Stimulated activated CD8-positive, alpha-beta memory T cell treated with anti-CD3 and anti-CD28 coated beads, Interleukin-4, amount 100 ng/mL, for 4 hours (primary cell): Measurements from ENCODE around the gene ACP7.
"Not testable (repeated sequence)": the region's sequence is repeated elsewhere in the genome, so short reads cannot be mapped to it uniquely, and the experiment has no call there.

Experiments used
- DNase-seq, 2 donors: peaks; one replicate each; pipeline ENCODE4 v3.0.0-alpha.2; 2020; ENCODE audit warnings: low read depth in 2 of 2, low spot score in 1 of 2

The ACP7 gene

GRCh38 chr19:39083983-39084731 is at the start of gene ACP7:
TSS of gene ACP7 (plus strand) at chr19:39084368. CDS start at chr19:39085270, 902 bp downstream.
- DNase-seq = no peak

- DNase-seq = no peak
Measured at GRCh38 chr19:39036581-39036980, 47.6 kb upstream of the ACP7 start.

DNA sequence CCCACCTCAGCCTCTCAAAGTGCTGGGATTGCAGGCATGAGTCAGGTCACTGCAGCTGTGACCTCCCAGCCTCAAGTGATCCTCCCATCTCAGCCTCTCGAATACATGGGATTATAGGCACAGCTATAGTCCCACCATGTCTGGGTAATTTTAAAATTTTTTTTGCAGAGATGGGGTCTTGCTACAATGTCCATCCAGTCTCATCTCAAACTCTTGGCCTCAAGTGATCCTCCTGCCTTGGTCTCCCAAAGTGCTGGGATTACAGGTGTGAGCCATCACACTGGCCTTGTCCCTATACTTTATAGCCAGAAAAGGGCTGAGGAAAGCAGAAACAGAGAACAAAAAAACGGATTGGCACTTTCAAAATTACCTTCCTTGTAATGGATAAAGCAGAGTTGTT is 47.0 kb upstream of the ACP7 start:
- DNase-seq = no peak

GRCh38 chr19:39038098-39038497 is 46.1 kb upstream of the ACP7 start:
- no peak for DNase-seq

- DNase-seq = no peak
Measured at GRCh38 chr19:39045506-39045905, 38.7 kb upstream of the ACP7 start.

- DNase-seq = no peak
Measured at GRCh38 chr19:39046037-39046821, 37.9 kb upstream of the ACP7 start.

- DNase-seq = no peak
Measured at GRCh38 chr19:39047073-39047472, 37.1 kb upstream of the ACP7 start.

DNA sequence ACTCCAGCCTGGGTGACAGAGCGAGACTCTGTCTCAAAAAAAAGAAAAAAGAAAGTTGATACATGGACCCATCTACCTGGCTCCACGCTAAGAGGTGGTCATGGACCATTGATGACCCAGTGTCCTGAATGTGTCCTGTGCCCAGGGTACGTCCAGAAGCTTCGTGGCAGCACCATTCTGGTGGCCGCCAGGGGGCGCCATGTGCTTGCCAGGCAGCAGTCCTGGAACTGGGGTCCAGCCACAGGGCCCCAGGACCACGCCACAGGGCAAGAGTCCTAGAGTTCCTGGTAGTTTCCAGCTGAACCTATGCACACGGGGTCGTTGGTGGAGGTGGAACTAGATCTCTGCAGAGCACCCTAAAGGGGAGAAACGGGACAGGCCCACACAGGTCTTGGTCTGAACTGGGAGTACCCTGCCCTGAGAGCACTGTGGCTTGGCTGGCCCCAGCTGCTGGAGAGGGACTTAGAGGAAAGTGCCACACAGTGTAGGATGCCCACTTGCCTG is 31.9 kb upstream of the ACP7 start:
- DNase-seq = peak; percentile 36 to 42

- DNase-seq = no peak
Measured at GRCh38 chr19:39052846-39053245, 31.3 kb upstream of the ACP7 start.

DNA sequence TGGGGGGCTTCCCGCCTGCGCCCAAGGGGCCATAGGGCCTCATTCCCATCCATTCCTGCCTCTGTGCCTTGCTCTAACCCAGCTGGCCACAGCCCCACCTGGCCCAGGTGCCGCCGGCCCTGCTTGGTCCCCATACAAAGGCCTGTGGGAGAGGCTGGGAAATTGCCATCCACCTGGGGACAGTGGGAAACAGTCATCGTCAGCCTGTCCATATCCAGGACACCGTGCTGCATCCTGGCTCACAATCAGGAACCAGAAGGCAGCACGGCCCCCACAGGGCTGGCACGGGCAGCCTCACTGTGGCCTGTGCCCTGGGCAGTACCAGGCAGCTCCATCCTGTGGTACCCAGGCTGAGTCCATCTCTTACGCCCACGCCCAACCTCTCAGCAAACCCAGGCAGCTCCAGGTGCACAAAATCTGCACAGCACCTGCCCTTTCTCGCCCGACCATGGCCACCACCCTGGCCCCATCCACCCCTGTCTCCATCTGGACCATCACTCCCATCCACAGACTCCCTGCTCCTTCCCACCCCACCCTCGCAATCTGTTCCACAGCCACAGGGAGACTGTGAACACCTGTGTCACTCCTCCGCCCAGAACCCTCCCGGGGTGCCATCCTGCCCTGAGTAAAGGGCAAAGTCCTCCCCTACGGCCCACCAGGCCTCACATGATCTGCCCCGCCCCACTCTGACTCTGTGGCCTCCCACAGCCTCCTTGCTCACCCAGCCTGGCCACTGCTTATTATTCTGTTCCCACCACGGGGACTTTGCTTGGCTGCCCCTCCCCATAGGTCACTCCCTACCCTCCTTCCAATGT is 30.7 kb upstream of the ACP7 start:
- DNase-seq = no peak

GRCh38 chr19:39054091-39054470 is 30.1 kb upstream of the ACP7 start:
- no peak for DNase-seq

DNA sequence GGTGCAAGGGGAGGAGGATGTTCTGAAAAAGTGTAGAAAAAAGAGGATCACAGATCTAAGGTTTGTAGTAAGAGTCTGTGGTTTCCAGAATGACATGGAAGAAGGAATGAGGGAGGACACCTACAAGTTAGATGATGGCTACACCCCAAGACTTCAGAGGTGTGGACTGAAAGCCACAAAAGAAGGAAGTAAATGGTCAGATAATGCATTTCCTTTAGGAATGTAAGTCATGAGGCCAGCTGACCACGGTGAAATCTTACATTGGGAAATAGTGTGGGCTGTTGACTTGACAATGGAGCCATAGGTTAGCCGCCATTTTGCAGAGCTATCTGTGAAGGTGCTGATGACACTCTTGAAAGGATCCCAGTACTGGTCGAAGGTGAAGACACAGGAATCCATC is 26.6 kb upstream of the ACP7 start:
- no peak for DNase-seq

DNA sequence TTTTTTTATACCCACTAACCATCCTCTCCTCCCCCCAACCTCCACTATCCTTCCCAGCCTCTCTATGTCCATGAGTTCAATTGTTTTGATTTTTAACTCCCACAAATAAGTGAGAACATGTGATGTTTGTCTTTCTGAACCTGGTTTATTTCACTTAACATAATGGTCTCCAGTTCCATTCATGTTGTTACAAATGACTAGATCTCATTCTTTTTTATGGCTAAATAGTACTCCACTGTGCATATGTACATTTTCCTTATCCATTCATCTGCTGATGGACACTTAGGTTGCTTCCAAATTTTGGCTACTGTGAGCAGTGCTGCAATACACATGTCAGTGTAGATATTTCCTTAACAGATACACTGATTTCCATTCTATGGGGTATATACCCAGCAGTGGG is 24.9 kb upstream of the ACP7 start:
- DNase-seq = no peak

GRCh38 chr19:39060171-39060570 is 24.0 kb upstream of the ACP7 start:
- DNase-seq = no peak

GRCh38 chr19:39064405-39064804 is 19.8 kb upstream of the ACP7 start:
- no peak for DNase-seq

- DNase-seq = no peak
Measured at GRCh38 chr19:39065928-39066327, 18.2 kb upstream of the ACP7 start.

DNA sequence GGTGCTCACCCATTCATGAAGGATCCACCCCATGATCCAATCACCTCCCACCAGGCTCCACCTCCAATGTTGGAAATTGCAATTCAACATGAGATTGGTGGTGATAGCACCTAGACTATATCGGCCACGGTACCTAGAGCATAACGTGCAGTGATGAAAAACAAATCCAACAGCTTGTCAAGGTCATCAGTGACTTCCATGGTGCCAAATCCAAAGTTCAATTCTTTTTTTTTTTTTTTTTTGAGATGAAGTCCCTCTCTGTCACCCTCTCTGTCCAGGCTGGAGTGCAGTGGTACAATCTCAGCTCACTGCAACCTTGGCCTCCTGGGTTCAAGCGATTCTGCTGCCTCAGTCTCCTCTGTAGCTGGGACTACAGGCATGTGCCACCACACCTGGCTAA is 17.1 kb upstream of the ACP7 start:
- no peak for DNase-seq

- not testable (repeated sequence) for DNase-seq
Measured at GRCh38 chr19:39068259-39068658, 15.9 kb upstream of the ACP7 start.

GRCh38 chr19:39070888-39071287 is 13.3 kb upstream of the ACP7 start:
- no peak for DNase-seq

- DNase-seq = no peak
Measured at GRCh38 chr19:39074205-39074692, 9.9 kb upstream of the ACP7 start.

GRCh38 chr19:39074942-39075341 is 9.2 kb upstream of the ACP7 start:
- DNase-seq = no peak
